DMS153 treated with DMSO at 0.1 percent for 48 hours (cell line): ENCODE data around the gene ARHGAP25.

Source experiments
- DNase-seq: peaks from one replicate; lab custom pipeline; 2025; ENCODE audit not compliant: unreplicated experiment; lab: John Stamatoyannopoulos, UW

The ARHGAP25 gene

GRCh38 chr2:68855550-68855949, 120.9 kb downstream of the ARHGAP25 start:
- DNase-seq, result no peak

- DNase-seq, result no peak
Measured at GRCh38 chr2:68857202-68857845, 122.7 kb downstream of the ARHGAP25 start.

DNA sequence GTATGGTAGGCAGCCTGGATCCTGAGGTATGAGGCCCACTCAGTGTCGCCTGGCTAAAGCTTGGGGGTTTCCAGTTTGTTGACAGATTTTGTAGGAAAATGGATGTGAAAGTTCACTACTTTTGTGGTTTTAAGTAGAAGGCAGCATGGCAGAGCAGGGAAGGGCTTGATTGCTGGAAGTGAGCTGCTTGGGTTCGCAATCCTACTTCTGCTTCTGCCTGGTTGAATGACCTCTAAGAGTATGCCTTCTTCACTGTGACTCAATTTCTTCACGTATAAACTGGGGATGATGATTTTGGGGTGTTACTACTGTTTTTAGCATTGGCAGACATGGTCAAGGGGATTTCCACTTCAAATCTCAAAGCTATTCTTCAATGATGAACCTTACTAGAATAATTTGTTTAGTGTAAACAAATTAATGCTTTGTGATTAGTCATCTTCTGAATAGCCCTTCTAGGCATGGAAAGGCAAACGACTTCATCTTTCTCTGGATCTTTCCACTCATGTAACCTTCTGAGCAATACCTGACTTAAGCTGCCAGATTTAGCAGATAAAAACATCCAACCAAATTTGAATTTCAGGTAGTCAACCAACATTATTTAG, 123.3 kb downstream of the ARHGAP25 start:
- no peak for DNase-seq

DNA sequence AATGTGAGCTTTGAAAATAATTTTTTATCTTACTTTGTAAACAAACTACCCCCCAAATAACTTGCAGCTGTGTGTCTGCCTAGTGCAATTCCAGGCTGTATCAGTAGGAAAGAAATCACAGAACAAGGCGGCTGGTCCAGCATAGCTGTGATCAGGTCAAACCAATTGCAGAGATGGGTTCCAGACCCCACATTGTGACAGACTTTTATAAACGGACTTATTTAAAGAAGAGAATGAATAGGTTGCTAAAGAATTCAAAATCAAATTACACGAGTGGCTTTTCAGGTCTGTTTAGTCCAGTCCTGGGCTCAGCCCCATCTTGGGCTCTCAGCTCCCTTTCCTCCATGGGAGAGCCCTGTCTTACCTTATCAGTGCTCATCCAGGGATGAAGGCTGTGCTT, 125.5 kb downstream of the ARHGAP25 start:
- no peak for DNase-seq

GRCh38 chr2:68861330-68861729, 126.7 kb downstream of the ARHGAP25 start:
- DNase-seq, result no peak

- DNase-seq, result no peak
Measured at GRCh38 chr2:68862889-68863288, 128.3 kb downstream of the ARHGAP25 start.

- DNase-seq, result no peak
Measured at GRCh38 chr2:68863996-68864395, 129.4 kb downstream of the ARHGAP25 start.

GRCh38 chr2:68865108-68865507, 130.5 kb downstream of the ARHGAP25 start:
- no peak for DNase-seq

DNA sequence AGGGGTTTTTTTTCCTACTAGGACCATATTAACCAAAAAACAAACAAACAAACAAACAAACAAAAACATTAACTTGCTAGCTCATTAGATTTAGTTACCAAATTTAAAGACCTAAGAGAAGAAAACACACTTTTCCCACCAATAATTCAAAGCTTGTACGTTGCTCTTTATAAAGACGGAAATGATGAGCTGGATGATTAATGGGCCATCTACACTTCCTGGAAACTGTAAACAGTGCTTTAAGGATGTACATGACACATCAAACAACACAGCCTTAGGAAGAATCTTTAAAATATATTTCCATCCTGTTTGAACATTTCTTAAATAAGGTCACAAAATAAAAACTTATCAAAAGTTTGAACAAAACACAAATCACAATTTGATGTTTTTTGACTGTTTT, 135.6 kb downstream of the ARHGAP25 start:
- DNase-seq, result no peak

DNA sequence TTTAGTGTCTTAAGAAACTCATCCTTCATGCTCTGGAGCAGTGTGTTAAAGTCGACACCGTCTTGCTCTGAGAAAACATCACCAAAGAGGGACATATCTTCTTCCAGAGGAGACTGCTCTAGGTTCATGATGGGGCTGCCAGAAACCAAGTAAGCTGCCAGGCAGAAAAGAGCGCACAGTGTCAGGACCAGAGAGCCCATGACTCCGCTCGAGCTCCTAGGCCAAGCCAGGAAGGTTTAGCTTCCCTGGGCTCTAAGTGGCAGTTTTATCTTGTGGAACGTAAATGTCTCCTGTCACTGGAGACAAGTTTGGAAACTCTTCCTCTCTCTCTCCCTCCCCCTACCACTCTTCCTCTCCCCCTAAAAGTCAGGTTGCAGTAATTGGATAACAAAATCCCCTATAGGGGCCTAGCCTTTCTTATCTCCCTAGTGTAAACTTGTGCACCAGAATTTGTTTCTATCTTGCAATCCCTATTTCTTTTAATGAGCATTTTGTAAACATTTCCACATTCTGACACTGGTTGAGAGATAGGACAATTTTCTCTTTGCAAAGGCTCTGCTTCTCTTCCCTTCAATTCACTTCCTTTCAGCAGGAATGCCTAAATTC, 136.7 kb downstream of the ARHGAP25 start, which contains the start of gene BMP10:
Gene BMP10, minus strand, starts transcription at position 239 of the 606 bp plus-strand sequence. Its CDS starts 39 bp downstream, at position 200.
- no peak for DNase-seq
